ENCODE results near the gene POLD4. TPM values are rescaled to one million over a fixed set of nuclear protein-coding genes. Genes with fewer than 3 reads are reported as not detected.

The POLD4 gene
- total RNA-seq, 4 donors from 2014 or later, result 65.7 to 87.3 (median 74.4) TPM

GRCh38 chr11:67345247-67345919 lies 8.0 kb downstream of the POLD4 start:
- Histone ChIP-seq H3K27me3 (no peaks in the 10 kb centered on the region), H3K36me3 (no peaks in the 10 kb centered on the region), H3K27ac (no peak overlapping the region), H3K4me1 (no peaks in the 10 kb centered on the region), H3K4me3 (no peak overlapping the region), H3K9me3 (no peaks in the 10 kb centered on the region)
- WGBS, 2 donors (ENCODE audit: low coverage in 1 of 2), result 69 to 78% methylated on average over 5 to 8 of the region's 8 CpGs
- no peak for TF ChIP-seq POLR2AphosphoS5 (IDR thresholded peaks at IDR 0.05)
- no peak for TF ChIP-seq CTCF (IDR thresholded peaks at IDR 0.05)
- TF ChIP-seq EP300 (IDR thresholded peaks at IDR 0.05), result no peak
- no peak for TF ChIP-seq POLR2A (IDR thresholded peaks at IDR 0.05)
- no peak for ATAC-seq

GRCh38 chr11:67344264-67344663 lies 9.1 kb downstream of the POLD4 start:
- ATAC-seq, result no peak
- no peaks in the 10 kb centered on the region for H3K27me3 ChIP-seq
- no peaks in the 10 kb centered on the region for H3K9me3 ChIP-seq
- H3K27ac ChIP-seq, result no peak overlapping the region
- no peak for TF ChIP-seq EP300 (IDR thresholded peaks at IDR 0.05)
- TF ChIP-seq CTCF (IDR thresholded peaks at IDR 0.05), result no peak
- TF ChIP-seq POLR2A (IDR thresholded peaks at IDR 0.05), result no peak
- no peak for TF ChIP-seq POLR2AphosphoS5 (IDR thresholded peaks at IDR 0.05)
- no peaks in the 10 kb centered on the region for H3K4me1 ChIP-seq
- H3K4me3 ChIP-seq, result no peak overlapping the region
- 83 to 100% methylated on average over 1 to 3 of the region's 4 CpGs for WGBS, 2 donors (ENCODE audit: low coverage in 1 of 2)
- H3K36me3 ChIP-seq, result no peaks in the 10 kb centered on the region

- H3K4me1 ChIP-seq, result no peaks in the 10 kb centered on the region
- WGBS, 2 donors (ENCODE audit: low coverage in 1 of 2), result 83 to 100% methylated on average over 3 of the region's 3 CpGs
These were observed 16.1 kb downstream of the POLD4 start for GRCh38 chr11:67337257-67337656.

GRCh38 chr11:67332081-67332691 lies 21.2 kb downstream of the POLD4 start:
- Histone ChIP-seq H3K4me3 (no peak overlapping the region), H3K4me1 (no peaks in the 10 kb centered on the region), H3K36me3 (peaks cover 0 to 21% of the 10 kb centered on the region in 2 donors), H3K27ac (no peak overlapping the region), H3K9me3 (no peaks in the 10 kb centered on the region), H3K27me3 (no peaks in the 10 kb centered on the region)
- TF ChIP-seq POLR2AphosphoS5 (IDR thresholded peaks at IDR 0.05) (no peak), POLR2A (IDR thresholded peaks at IDR 0.05) (no peak), CTCF (IDR thresholded peaks at IDR 0.05) (no peak), EP300 (IDR thresholded peaks at IDR 0.05) (no peak)
- ATAC-seq, result no peak
- WGBS, 2 donors (ENCODE audit: low coverage in 1 of 2), result 70 to 85% methylated on average over 2 to 5 of the region's 6 CpGs

More at GRCh38 chr11:67337257-67337656, 16.1 kb downstream of the POLD4 start:
- TF ChIP-seq POLR2AphosphoS5 (IDR thresholded peaks at IDR 0.05) (no peak), EP300 (IDR thresholded peaks at IDR 0.05) (no peak), POLR2A (IDR thresholded peaks at IDR 0.05) (no peak), CTCF (IDR thresholded peaks at IDR 0.05) (no peak)
- no peak for ATAC-seq
- H3K9me3 ChIP-seq, result no peaks in the 10 kb centered on the region
- H3K27me3 ChIP-seq, result no peaks in the 10 kb centered on the region
- no peak overlapping the region for H3K27ac ChIP-seq
- peaks cover 0 to 10% of the 10 kb centered on the region in 2 donors for H3K36me3 ChIP-seq
- no peak overlapping the region for H3K4me3 ChIP-seq

GRCh38 chr11:67323526-67323925 lies 29.8 kb downstream of the POLD4 start:
- 74 to 90% methylated on average over 6 to 7 of the region's 7 CpGs for WGBS, 2 donors (ENCODE audit: low coverage in 1 of 2)
- Histone ChIP-seq H3K36me3 (peaks cover 0 to 27% of the 10 kb centered on the region in 2 donors), H3K4me1 (peaks cover 0 to 22% (median 7%) of the 10 kb centered on the region in 3 donors), H3K27ac (no peak overlapping the region), H3K27me3 (no peaks in the 10 kb centered on the region), H3K9me3 (no peaks in the 10 kb centered on the region), H3K4me3 (no peak overlapping the region)
- TF ChIP-seq EP300 (IDR thresholded peaks at IDR 0.05), result no peak
- no peak for TF ChIP-seq POLR2A (IDR thresholded peaks at IDR 0.05)
- TF ChIP-seq POLR2AphosphoS5 (IDR thresholded peaks at IDR 0.05), result no peak
- no peak for TF ChIP-seq CTCF (IDR thresholded peaks at IDR 0.05)
- ATAC-seq, result no peak
